H1 (cell line): ENCODE measurements around the gene CCNJ. TPM values are rescaled to one million over a fixed set of nuclear protein-coding genes. Genes with fewer than 3 reads are reported as not detected.

Source experiments
- CTCF ChIA-PET: fragments of 300-600 bp; sonication (Branson Sonifier 250); formaldehyde crosslinking; loops from one replicate; lab custom pipeline; 2021; ENCODE audit not compliant: partially characterized antibody; lab: Charles Lee
- POLR2A ChIA-PET: fragments of 300-600 bp; sonication (Branson Sonifier 250); formaldehyde crosslinking; loops from one replicate; lab custom pipeline; 2021; ENCODE audit warnings: inconsistent platforms; ENCODE audit not compliant: partially characterized antibody; lab: Charles Lee
- DNase-seq, 2 experiments: peaks; one replicate each; pipeline versions ENCODE4 v3.0.0 to v3.0.0-alpha.2; 2010 to 2022; ENCODE audit warnings: low spot score in 2 of 2, low read depth in 1 of 2, mixed read lengths in 1 of 2
- FAIRE-seq: peaks from 2 replicates; lab custom pipeline; 2011; peaks lifted over from hg19 to GRCh38; lab: Jason Lieb, UNC
- H2AFZ ChIP-seq: 2 replicates; pipeline ENCODE4 v1.8.1; 2012; ENCODE audit warnings: low read length, inconsistent platforms
- H2AK5ac ChIP-seq: 2 replicates; pipeline ENCODE4 v1.6.1; 2013; ENCODE audit warnings: low read depth, low read length
- H2BK120ac ChIP-seq: replicated peaks from 2 replicates; pipeline ENCODE3; 2013; ENCODE audit warnings: low read depth, low read length, inconsistent platforms
- H2BK12ac ChIP-seq: 2 replicates; pipeline ENCODE4 v1.6.1; 2013; ENCODE audit warnings: low read depth, low read length
- H2BK15ac ChIP-seq: 2 replicates; pipeline ENCODE4 v1.6.1; 2013; ENCODE audit warnings: low read length
- H2BK20ac ChIP-seq: 2 replicates; pipeline ENCODE4 v1.6.1; 2013; ENCODE audit warnings: low read length
- H2BK5ac ChIP-seq: 2 replicates; pipeline ENCODE4 v1.6.1; 2013; ENCODE audit warnings: low read depth, low read length
- H3K14ac ChIP-seq: 2 replicates; pipeline ENCODE4 v1.6.1; 2013; ENCODE audit warnings: inconsistent platforms; ENCODE audit not compliant: insufficient read length
- H3K18ac ChIP-seq: 2 replicates; pipeline ENCODE4 v1.6.1; 2013; ENCODE audit warnings: low read length; ENCODE audit errors: extremely low read depth
- H3K23ac ChIP-seq: 2 replicates; pipeline ENCODE4 v1.6.1; 2013; ENCODE audit warnings: inconsistent platforms; ENCODE audit not compliant: insufficient read length
- H3K23me2 ChIP-seq: 2 replicates; pipeline ENCODE4 v1.6.1; 2013; ENCODE audit warnings: low read depth, low read length
- H3K27ac ChIP-seq: 2 replicates; pipeline ENCODE4 v1.6.1; 2011; ENCODE audit warnings: low read depth, low read length, inconsistent platforms
- H3K27me3 ChIP-seq, 4 experiments: replicated peaks in 1 of 4; 1 replicate in 1 of 4; 2 replicates in 3 of 4; pipeline versions ENCODE4 v1.6.1 to v1.8.1; 2011 to 2013; ENCODE audit warnings: low read length in 3 of 4, mild to moderate bottlenecking in 3 of 4, inconsistent platforms in 2 of 4, mixed read lengths in 2 of 4, moderate library complexity in 1 of 4; ENCODE audit not compliant: control insufficient read depth in 3 of 4, insufficient read depth in 3 of 4; ENCODE audit errors: extremely low read depth in 1 of 4
- H3K36me3 ChIP-seq, 4 experiments: 2 replicates each; pipeline versions ENCODE4 v1.6.1 to v1.8.1; 2011 to 2013; ENCODE audit warnings: mild to moderate bottlenecking in 4 of 4, low read length in 3 of 4, moderate library complexity in 2 of 4, control low read depth in 1 of 4, inconsistent platforms in 1 of 4; ENCODE audit not compliant: insufficient read depth in 4 of 4, control insufficient read depth in 2 of 4
- H3K4ac ChIP-seq: replicated peaks from 2 replicates; pipeline ENCODE3; 2013; ENCODE audit warnings: low read length, low read depth, mixed read lengths, inconsistent platforms; ENCODE audit not compliant: insufficient read length
- H3K4me1 ChIP-seq, 4 experiments: replicated peaks in 1 of 4; 1 replicate in 1 of 4; 2 replicates in 3 of 4; pipeline versions ENCODE4 v1.6.1 to v1.8.1; 2011 to 2013; ENCODE audit warnings: low read length in 3 of 4, inconsistent platforms in 2 of 4, mixed read lengths in 1 of 4; ENCODE audit not compliant: insufficient read depth in 4 of 4, control insufficient read depth in 3 of 4
- H3K4me2 ChIP-seq, 2 experiments: 2 replicates each; pipeline versions ENCODE4 v1.6.1 to v1.8.1; 2011 to 2013; ENCODE audit warnings: low read depth in 2 of 2, low read length in 2 of 2, control low read depth in 1 of 2, inconsistent platforms in 1 of 2, mild to moderate bottlenecking in 1 of 2; ENCODE audit not compliant: insufficient read depth in 1 of 2
- H3K4me3 ChIP-seq, 4 experiments: fragments of 200-600, 300-600 bp in 1 of 4; sonication (generic), shearing (Covaris generic), sonication (Bioruptor Twin) in 1 of 4; 2 replicates each; pipeline versions ENCODE4 v1.5.1 to v1.8.1; 2011 to 2016; ENCODE audit warnings: low read length in 4 of 4, low read depth in 3 of 4, control low read depth in 2 of 4, inconsistent platforms in 2 of 4, mild to moderate bottlenecking in 2 of 4, mixed read lengths in 1 of 4, moderate library complexity in 1 of 4; ENCODE audit not compliant: insufficient read depth in 2 of 4; ENCODE audit errors: extremely low read depth in 1 of 4
- H3K56ac ChIP-seq: replicated peaks from 2 replicates; pipeline ENCODE3; 2013; ENCODE audit warnings: low read depth, mild to moderate bottlenecking, mixed read lengths, low read length, inconsistent platforms; ENCODE audit not compliant: insufficient read length
- H3K79me1 ChIP-seq: 2 replicates; pipeline ENCODE4 v1.6.1; 2013; ENCODE audit warnings: low read depth, low read length, control low read depth
- H3K79me2 ChIP-seq, 2 experiments: 2 replicates each; pipeline versions ENCODE4 v1.6.1 to v1.8.1; 2012 to 2013; ENCODE audit warnings: low read length in 2 of 2, mild to moderate bottlenecking in 2 of 2, inconsistent platforms in 1 of 2; ENCODE audit not compliant: insufficient read depth in 2 of 2, control insufficient read depth in 1 of 2
- H3K9ac ChIP-seq, 4 experiments: replicated peaks in 1 of 4; 1 replicate in 1 of 4; 2 replicates in 3 of 4; pipeline versions ENCODE4 v1.6.1 to v1.8.1; 2011 to 2013; ENCODE audit warnings: low read depth in 3 of 4, low read length in 3 of 4, control low read depth in 2 of 4, mild to moderate bottlenecking in 2 of 4, moderate library complexity in 2 of 4, inconsistent platforms in 1 of 4; ENCODE audit errors: extremely low read depth in 1 of 4
- H3K9me3 ChIP-seq, 2 experiments: 2 replicates each; pipeline versions ENCODE4 v1.6.1 to v1.8.1; 2012 to 2013; ENCODE audit warnings: mild to moderate bottlenecking in 2 of 2, moderate library complexity in 2 of 2, control low read depth in 1 of 2, inconsistent platforms in 1 of 2, low read depth in 1 of 2, low read length in 1 of 2, mixed read lengths in 1 of 2; ENCODE audit not compliant: insufficient read depth in 2 of 2
- H4K20me1 ChIP-seq, 2 experiments: replicated peaks in 1 of 2; 2 replicates each; pipeline versions ENCODE3 to v1.8.1; 2011 to 2013; ENCODE audit warnings: inconsistent platforms in 2 of 2, low read length in 2 of 2, mild to moderate bottlenecking in 1 of 2; ENCODE audit not compliant: insufficient read depth in 2 of 2, control insufficient read depth in 1 of 2
- H4K5ac ChIP-seq: 2 replicates; pipeline ENCODE4 v1.6.1; 2013; ENCODE audit warnings: low read length, low read depth, mixed read lengths, inconsistent platforms; ENCODE audit not compliant: insufficient read length
- H4K8ac ChIP-seq: 2 replicates; pipeline ENCODE4 v1.8.0; 2013; ENCODE audit warnings: mild to moderate bottlenecking, moderate library complexity, low read length, inconsistent platforms; ENCODE audit not compliant: insufficient read depth; ENCODE audit errors: extremely low read depth
- H4K91ac ChIP-seq: replicated peaks from 2 replicates; pipeline ENCODE3; 2013; ENCODE audit warnings: low read length, mixed read lengths, inconsistent platforms; ENCODE audit not compliant: insufficient read length
- BRCA1 ChIP-seq: IDR thresholded peaks from 2 replicates; pipeline ENCODE4 v1.6.1; 2012; ENCODE audit warnings: low read depth, low read length, improper control_type of control experiment
- CBX8 ChIP-seq: fragments of 300-800, 300-1000 bp; sonication (generic); IDR thresholded peaks from 2 replicates; pipeline ENCODE4 v1.7.1; 2016; ENCODE audit warnings: low read depth, low read length, borderline replicate concordance
- CHD1 ChIP-seq: IDR thresholded peaks from 2 replicates; pipeline ENCODE4 v1.6.1; 2012; ENCODE audit warnings: low read depth, low read length, improper control_type of control experiment
- CTCF ChIP-seq, 3 experiments: IDR thresholded peaks; 1 replicate in 2 of 3; 2 replicates in 1 of 3; pipeline versions ENCODE4 v1.5.1 to v1.6.1; 2011; ENCODE audit warnings: low read length in 3 of 3, mild to moderate bottlenecking in 3 of 3, inconsistent platforms in 2 of 3, low read depth in 1 of 3, moderate library complexity in 1 of 3; ENCODE audit not compliant: insufficient read depth in 1 of 3; ENCODE audit errors: control extremely low read depth in 1 of 3
- GTF2F1 ChIP-seq: IDR thresholded peaks from 2 replicates; pipeline ENCODE4 v1.6.1; 2012; ENCODE audit warnings: low read depth, low read length, improper control_type of control experiment, borderline replicate concordance
- KDM4A ChIP-seq: IDR thresholded peaks from one replicate; pipeline ENCODE4 v1.7.1; 2012; ENCODE audit warnings: low read depth, mild to moderate bottlenecking, moderate library complexity, low read length, inconsistent platforms; ENCODE audit not compliant: severe bottlenecking
- SAP30 ChIP-seq: fragments of 300-600 bp; sonication (generic); IDR thresholded peaks from 2 replicates; pipeline ENCODE4 v1.7.1; 2012; ENCODE audit warnings: low read length, moderate library complexity, mild to moderate bottlenecking, inconsistent platforms; ENCODE audit not compliant: insufficient read depth, insufficient replicate concordance
- SIX5 ChIP-seq: IDR thresholded peaks from 2 replicates; pipeline ENCODE4 v1.6.1; 2011; ENCODE audit warnings: mild to moderate bottlenecking, low read depth, low read length
- SP1 ChIP-seq: IDR thresholded peaks from 2 replicates; pipeline ENCODE4 v1.6.1; 2011; ENCODE audit warnings: low read depth, low read length
- SRF ChIP-seq: IDR thresholded peaks from 2 replicates; pipeline ENCODE4 v1.6.1; 2011; ENCODE audit warnings: mild to moderate bottlenecking, low read depth, low read length, moderate library complexity
- WGBS, 2 experiments: shearing (Covaris generic) in 1 of 2; methylation state at CpG; one replicate each; pipeline versions ENCODE4 v1.1.6 to v1.1.7; 2013 to 2015; ENCODE audit warnings: low lambda C conversion rate in 2 of 2, mixed read lengths in 2 of 2, inconsistent platforms in 1 of 2, low coverage in 1 of 2, missing lambda C conversion rate in 1 of 2; ENCODE audit not compliant: insufficient replicate concordance in 2 of 2, insufficient coverage in 1 of 2, insufficient read length in 1 of 2; ENCODE audit errors: extremely low coverage in 1 of 2, missing lambda C conversion rate in 1 of 2; 5-methylcytosine and 5-hydroxymethylcytosine counted together
- polyA plus RNA-seq, 7 experiments: library from polyadenylated mRNA; depleted of rRNA in 3 of 7; stranded (reverse) in 5 of 7; unstranded in 2 of 7; fragments of >200 nt in 5 of 7; fragments of 200-250 nt in 2 of 7; gene quantifications; 1 replicate in 5 of 7; 2 replicates in 1 of 7; 4 replicates in 1 of 7; pipeline versions ENCODE4 v1.2.1 to v1.2.3, GENCODE V29; 2011 to 2013; ENCODE audit warnings: missing spikeins in 2 of 7, mixed read lengths in 2 of 7
- total RNA-seq: library from RNA; stranded (reverse); fragmentation: NEBNext Ultra II Directional; extraction: Animal tissue kit (Norgen Biotek cat#: 25700); gene quantifications from 2 replicates; pipeline ENCODE4 v1.2.1, GENCODE V29; 2021
- TF ChIP-seq, protein P1 (sequence below): IDR thresholded peaks from 2 replicates; pipeline ENCODE4 v1.6.1; 2012; ENCODE audit warnings: inconsistent platforms

CCNJ gene
- total and polyA plus RNA-seq, 2 of the 8 experiments (the other 6 are each of a cell fraction or from before 2014, with no cell fraction given) = 31.4 to 34.7 TPM

DNA sequence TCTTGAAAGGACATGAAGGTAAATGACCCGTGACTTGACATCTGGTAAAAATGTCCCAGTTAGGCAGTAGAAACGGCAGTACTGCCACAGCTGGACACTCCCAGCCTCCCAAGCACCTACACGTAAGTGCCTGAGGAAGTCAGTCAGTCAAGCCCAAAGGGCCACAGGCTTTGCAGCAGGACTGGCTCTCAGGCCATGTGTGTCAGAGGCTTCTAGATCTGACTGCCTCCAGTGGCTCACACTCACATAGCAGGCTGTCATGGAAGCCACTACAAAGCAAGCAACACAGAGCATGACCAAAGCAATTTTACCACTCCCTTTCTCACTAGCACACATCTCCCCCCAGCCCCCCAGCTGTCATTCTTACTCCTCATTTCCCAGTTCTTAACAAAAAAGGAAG, 17.8 kb upstream of the CCNJ start:
- no peak overlapping the region for H3K18ac ChIP-seq
- 76% methylated on average over 3 of the region's 3 CpGs; no CpG with 5 or more reads in 1 of the 2 experiments for WGBS, 2 experiments
- CTCF ChIA-PET = interaction anchor here (0.9 to 3.0 kb wide), 5 partner anchors 9 to 119 kb away, joined by 3 to 22 read pairs (median 3); partner anchors contain the start of gene CCNJ
- no peak overlapping the region for H3K56ac ChIP-seq
- 0 out of 2 replicates have a peak overlapping the region, but pooled peaks have one; percentile 18 for H2BK15ac ChIP-seq
- no peak overlapping the region for H2BK120ac ChIP-seq
- no peak overlapping the region for H2BK20ac ChIP-seq
- H3K9me3 ChIP-seq = no peaks in the 10 kb centered on the region
- no peak overlapping the region for H3K27ac ChIP-seq
- H3K9ac ChIP-seq = no peak overlapping the region
- H4K8ac ChIP-seq = no peak overlapping the region
- H3K27me3 ChIP-seq = no peaks in the 10 kb centered on the region
- no peak overlapping the region for H4K5ac ChIP-seq
- no peak overlapping the region for H2BK12ac ChIP-seq
- H3K36me3 ChIP-seq = no peaks in the 10 kb centered on the region
- POLR2A ChIA-PET = interaction anchor here (0.6 kb wide), 1 partner anchor 82 kb away, joined by 3 read pairs; no protein-coding TSS in a partner anchor
- no peak overlapping the region for H3K4me3 ChIP-seq
- peaks cover 0 to 1% of the 10 kb centered on the region in 2 experiments for H4K20me1 ChIP-seq
- H3K14ac ChIP-seq = no peak overlapping the region
- peak in 1 of 2 experiments; percentile 52 for DNase-seq
- FAIRE-seq = peak; percentile 70
- H3K4ac ChIP-seq = no peak overlapping the region
- H4K91ac ChIP-seq = no peak overlapping the region
- H3K23ac ChIP-seq = no peak overlapping the region
- no peak overlapping the region for H3K4me2 ChIP-seq
- H3K79me1 ChIP-seq = no peaks in the 10 kb centered on the region
- H2BK5ac ChIP-seq = no peak overlapping the region
- H3K4me1 ChIP-seq = no peaks in the 10 kb centered on the region
- no peak overlapping the region for H2AK5ac ChIP-seq
- no peak overlapping the region for H2AFZ ChIP-seq
- no peaks in the 10 kb centered on the region for H3K23me2 ChIP-seq
- H3K79me2 ChIP-seq = no peaks in the 10 kb centered on the region
- TF ChIP-seq, protein P1, sequence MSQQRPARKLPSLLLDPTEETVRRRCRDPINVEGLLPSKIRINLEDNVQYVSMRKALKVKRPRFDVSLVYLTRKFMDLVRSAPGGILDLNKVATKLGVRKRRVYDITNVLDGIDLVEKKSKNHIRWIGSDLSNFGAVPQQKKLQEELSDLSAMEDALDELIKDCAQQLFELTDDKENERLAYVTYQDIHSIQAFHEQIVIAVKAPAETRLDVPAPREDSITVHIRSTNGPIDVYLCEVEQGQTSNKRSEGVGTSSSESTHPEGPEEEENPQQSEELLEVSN = no peak
- no peak for TF ChIP-seq CBX8
- no peak for TF ChIP-seq CHD1
- TF ChIP-seq SIX5 = no peak
- no peak for TF ChIP-seq GTF2F1
- no peak for TF ChIP-seq SRF
- no peak for TF ChIP-seq SAP30
- no peak for TF ChIP-seq SP1
- no peak for TF ChIP-seq KDM4A
- peak; percentile 36 to 73 (median 41) for TF ChIP-seq CTCF (IDR thresholded peaks at IDR 0.05; ENCODE audit: control extremely low read depth in 1 of 3, insufficient read depth in 1 of 3, low read depth in 1 of 3, low read length in 3 of 3)
- TF ChIP-seq BRCA1 = no peak
